ENCODE data around the gene KDM1B.
"Not testable (repeated sequence)": the region's sequence is repeated elsewhere in the genome, so short reads cannot be mapped to it uniquely, and the experiment has no call there.

KDM1B gene

GRCh38 chr6:18231856-18232255, 76.6 kb downstream of the KDM1B start:
- not testable (repeated sequence) for DNase-seq

- DNase-seq = not testable (repeated sequence)
Measured at GRCh38 chr6:18233770-18234169, 78.5 kb downstream of the KDM1B start.

GRCh38 chr6:18234564-18234963, 79.3 kb downstream of the KDM1B start:
- DNase-seq = no peak

- DNase-seq = no peak
Measured at GRCh38 chr6:18235524-18235923, 80.3 kb downstream of the KDM1B start.

- DNase-seq = no peak
Measured at GRCh38 chr6:18237167-18237566, 81.9 kb downstream of the KDM1B start.

GRCh38 chr6:18240230-18240629, 85.0 kb downstream of the KDM1B start:
- no peak for DNase-seq

GRCh38 chr6:18241208-18242038, 86.2 kb downstream of the KDM1B start:
- DNase-seq = no peak

GRCh38 chr6:18242062-18242851, 87.0 kb downstream of the KDM1B start:
- peak in 2 of 4 experiments; percentile 4 to 29 for DNase-seq

GRCh38 chr6:18243302-18243893, 88.2 kb downstream of the KDM1B start:
- no peak for DNase-seq

- DNase-seq = no peak
Measured at GRCh38 chr6:18244251-18244650, 89.0 kb downstream of the KDM1B start.

GRCh38 chr6:18245079-18245478, 89.9 kb downstream of the KDM1B start:
- no peak for DNase-seq

- DNase-seq = no peak
Measured at GRCh38 chr6:18245642-18246041, 90.4 kb downstream of the KDM1B start.

GRCh38 chr6:18246205-18246604, 91.0 kb downstream of the KDM1B start:
- no peak for DNase-seq

GRCh38 chr6:18247002-18247401, 91.8 kb downstream of the KDM1B start:
- no peak for DNase-seq

- DNase-seq = no peak
Measured at GRCh38 chr6:18248698-18249097, 93.5 kb downstream of the KDM1B start.

- no peak for DNase-seq
Measured at GRCh38 chr6:18249271-18249670, 94.0 kb downstream of the KDM1B start.

GRCh38 chr6:18253635-18254034, 98.4 kb downstream of the KDM1B start:
- no peak for DNase-seq

- DNase-seq = no peak
Measured at GRCh38 chr6:18254793-18255192, 99.6 kb downstream of the KDM1B start.

GRCh38 chr6:18259675-18260447, 104.6 kb downstream of the KDM1B start:
- DNase-seq = peak in 1 of 4 experiments; percentile 7

- peak; percentile 70 to 91 (median 78) for DNase-seq
Measured at GRCh38 chr6:18260448-18261106, 105.4 kb downstream of the KDM1B start.

- no peak for DNase-seq
Measured at GRCh38 chr6:18261877-18262276, 106.7 kb downstream of the KDM1B start.

All from suppressor macrophage (primary cell).